ENCODE results near the gene QKI.

QKI gene

GRCh38 chr6:163608204-163608644, 193.7 kb downstream of the QKI start:
- no peak for DNase-seq (ENCODE audit: low read depth)
- no peak for TF ChIP-seq CTCF (conservative IDR thresholded peaks at IDR 0.05; ENCODE audit: low read depth, low read length)

DNA sequence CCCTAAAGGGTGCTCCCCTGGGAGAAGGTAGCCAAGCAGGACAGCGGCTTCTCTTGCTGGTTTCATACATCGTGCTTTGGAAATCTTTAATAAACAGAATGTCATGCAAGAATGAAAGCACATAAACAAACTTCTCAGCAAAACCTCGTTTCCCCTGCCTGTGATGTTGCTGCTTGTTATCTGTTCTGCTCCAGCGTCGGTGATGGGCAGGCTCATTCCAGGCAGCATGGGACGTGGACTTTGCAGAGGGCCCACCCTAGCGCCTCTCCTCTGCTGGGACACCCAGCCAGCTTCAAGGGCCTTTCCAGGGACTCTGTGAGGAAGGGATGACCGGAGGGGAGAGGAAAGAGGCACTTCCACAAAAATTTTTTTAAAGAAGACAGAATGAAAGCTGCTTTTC, 197.7 kb downstream of the QKI start:
- no peak for DNase-seq (ENCODE audit: low read depth)
- TF ChIP-seq CTCF (conservative IDR thresholded peaks at IDR 0.05; ENCODE audit: low read depth, low read length), result no peak
- no peak overlapping the region for H3K4me3 ChIP-seq (ENCODE audit: low read depth, low read length)

More at GRCh38 chr6:163608204-163608644, 193.7 kb downstream of the QKI start:
- no peak overlapping the region for H3K4me3 ChIP-seq (ENCODE audit: low read depth, low read length)

GRCh38 chr6:163613025-163613424, 198.5 kb downstream of the QKI start:
- DNase-seq (ENCODE audit: low read depth), result no peak
- H3K4me3 ChIP-seq (ENCODE audit: low read depth, low read length), result no peak overlapping the region
- TF ChIP-seq CTCF (conservative IDR thresholded peaks at IDR 0.05; ENCODE audit: low read depth, low read length), result no peak

DNA sequence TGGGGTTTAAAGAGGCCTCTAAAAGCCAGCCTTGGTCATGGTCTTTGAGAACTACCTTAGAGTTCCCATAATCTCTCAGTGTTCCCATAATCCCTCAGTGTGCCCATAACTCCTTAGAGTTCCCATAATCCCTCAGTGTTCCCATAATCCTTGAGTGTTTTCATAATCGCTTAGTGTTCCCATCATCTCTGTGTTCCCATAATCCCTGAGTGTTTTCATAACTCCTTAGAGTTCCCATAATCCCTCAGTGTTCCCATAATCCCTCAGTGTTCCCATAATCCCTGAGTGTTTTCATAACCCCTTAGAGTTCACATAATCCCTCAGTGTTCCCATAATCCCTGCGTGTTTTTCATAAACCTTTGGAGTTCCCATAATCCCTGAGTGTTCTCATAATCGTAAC, 199.2 kb downstream of the QKI start:
- no peak for TF ChIP-seq CTCF (conservative IDR thresholded peaks at IDR 0.05; ENCODE audit: low read depth, low read length)
- H3K4me3 ChIP-seq (ENCODE audit: low read depth, low read length), result no peak overlapping the region
- no peak for DNase-seq (ENCODE audit: low read depth)

DNA sequence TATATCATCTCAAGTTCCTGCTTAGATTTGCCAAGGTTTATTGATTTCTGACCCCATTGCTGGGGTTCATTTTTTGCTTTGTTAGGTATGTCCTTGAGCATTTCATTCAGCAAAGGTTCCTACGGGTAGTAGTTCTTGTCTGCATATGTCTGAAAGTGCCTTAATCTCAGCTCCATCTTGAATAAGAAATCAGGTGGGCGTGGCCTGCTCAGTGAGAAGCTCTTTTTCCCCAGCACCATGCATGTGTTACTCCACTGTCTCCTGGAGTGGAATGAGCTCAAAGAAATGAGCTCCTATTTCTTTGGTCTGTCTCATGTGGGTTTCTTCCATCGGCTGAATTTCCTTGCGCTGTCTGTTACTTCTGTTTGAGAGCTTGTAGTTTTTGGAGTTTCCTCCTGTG, 201.9 kb downstream of the QKI start:
- DNase-seq (ENCODE audit: low read depth), result no peak
- TF ChIP-seq CTCF (conservative IDR thresholded peaks at IDR 0.05; ENCODE audit: low read depth, low read length), result no peak
- H3K4me3 ChIP-seq (ENCODE audit: low read depth, low read length), result no peak overlapping the region

DNA sequence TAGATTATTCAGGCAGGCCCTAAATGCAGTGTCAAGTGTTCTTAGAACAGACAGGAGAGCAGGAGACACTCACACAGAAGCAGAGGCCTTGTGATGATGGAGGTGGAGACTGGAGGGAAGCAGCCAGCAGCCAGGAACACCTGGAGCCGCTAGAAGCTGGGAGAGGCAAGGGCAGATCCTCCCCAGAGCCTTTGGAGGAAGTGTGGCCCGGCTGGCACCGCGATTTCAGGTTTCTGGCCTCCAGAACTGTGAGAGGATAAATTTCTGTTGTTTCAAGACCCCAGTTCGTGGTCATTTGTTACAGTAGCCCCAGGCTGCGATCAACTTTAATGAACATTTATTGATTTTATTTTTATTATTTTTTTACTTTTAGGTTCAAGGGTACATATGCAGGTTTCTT, 203.0 kb downstream of the QKI start:
- DNase-seq (ENCODE audit: low read depth), result no peak
- no peak overlapping the region for H3K4me3 ChIP-seq (ENCODE audit: low read depth, low read length)
- no peak for TF ChIP-seq CTCF (conservative IDR thresholded peaks at IDR 0.05; ENCODE audit: low read depth, low read length)

GRCh38 chr6:163620101-163620500, 205.6 kb downstream of the QKI start:
- no peak overlapping the region for H3K4me3 ChIP-seq (ENCODE audit: low read depth, low read length)
- no peak for TF ChIP-seq CTCF (conservative IDR thresholded peaks at IDR 0.05; ENCODE audit: low read depth, low read length)
- DNase-seq (ENCODE audit: low read depth), result no peak

All from choroid plexus epithelial cell (primary cell).